ENCODE data around the gene RALGPS2.

The RALGPS2 gene, protein sequence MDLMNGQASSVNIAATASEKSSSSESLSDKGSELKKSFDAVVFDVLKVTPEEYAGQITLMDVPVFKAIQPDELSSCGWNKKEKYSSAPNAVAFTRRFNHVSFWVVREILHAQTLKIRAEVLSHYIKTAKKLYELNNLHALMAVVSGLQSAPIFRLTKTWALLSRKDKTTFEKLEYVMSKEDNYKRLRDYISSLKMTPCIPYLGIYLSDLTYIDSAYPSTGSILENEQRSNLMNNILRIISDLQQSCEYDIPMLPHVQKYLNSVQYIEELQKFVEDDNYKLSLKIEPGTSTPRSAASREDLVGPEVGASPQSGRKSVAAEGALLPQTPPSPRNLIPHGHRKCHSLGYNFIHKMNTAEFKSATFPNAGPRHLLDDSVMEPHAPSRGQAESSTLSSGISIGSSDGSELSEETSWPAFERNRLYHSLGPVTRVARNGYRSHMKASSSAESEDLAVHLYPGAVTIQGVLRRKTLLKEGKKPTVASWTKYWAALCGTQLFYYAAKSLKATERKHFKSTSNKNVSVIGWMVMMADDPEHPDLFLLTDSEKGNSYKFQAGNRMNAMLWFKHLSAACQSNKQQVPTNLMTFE

DNA sequence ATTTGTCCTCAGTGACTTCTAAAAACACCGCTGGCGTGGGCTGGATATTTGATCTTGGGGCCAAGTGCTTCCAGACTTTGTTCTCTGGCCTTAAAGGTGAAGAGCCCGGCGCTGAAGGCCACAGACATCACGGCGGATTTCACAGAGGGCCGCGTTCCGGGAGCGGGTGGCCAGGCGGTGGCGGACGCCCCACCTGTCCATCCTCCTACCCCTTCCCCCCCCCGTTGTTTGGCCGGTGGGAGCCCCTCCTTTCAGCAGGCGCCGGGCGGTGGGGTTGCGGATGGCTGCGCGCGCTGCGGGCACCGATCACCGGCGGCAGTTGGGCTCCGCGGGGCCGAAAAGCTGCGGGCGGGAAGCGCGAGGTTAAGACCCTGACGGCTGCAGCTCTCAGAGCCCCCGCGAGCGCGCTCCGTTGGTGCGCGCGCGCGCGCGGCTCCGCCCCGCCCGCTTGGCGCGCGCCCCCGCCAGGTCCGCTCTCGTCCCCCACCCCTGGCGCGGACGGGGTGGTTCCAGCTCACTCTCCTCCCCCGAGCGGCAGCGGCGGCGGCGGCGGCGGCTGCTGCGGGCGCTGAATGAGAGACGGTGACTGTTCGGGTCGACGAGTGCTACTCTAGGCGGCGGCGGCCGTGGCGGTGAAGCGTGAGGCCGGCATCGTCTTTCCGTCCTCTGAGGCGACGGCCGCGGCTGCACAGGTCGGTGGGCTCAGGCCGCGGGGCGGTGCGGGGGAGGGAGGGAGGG, at the start of gene RALGPS2:
RALGPS2 (plus strand) TSS at position 517 of the 738 bp plus-strand sequence. CDS start 51,521 bp downstream, outside the sequence.
- peak; percentile 61 for DNase-seq

DNA sequence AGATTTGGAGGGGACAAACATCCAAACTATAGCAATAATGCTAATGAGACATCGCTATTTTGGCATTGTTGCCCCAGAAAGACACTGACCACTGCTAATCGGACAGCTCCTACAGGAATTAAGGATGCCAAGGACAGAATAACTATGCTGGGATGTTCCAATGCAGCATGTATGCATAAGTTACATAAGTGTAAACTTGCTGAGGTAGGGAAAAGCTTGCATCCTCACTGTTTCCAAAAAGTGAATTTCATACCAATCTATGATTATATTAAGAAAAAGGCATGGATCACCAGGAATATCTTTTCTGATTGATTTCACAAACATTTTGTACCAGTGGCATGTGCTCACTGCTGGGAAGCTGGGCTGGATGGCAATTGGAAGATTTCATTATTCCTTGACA, 45.8 kb upstream of the RALGPS2 start:
- DNase-seq = no peak

DNA sequence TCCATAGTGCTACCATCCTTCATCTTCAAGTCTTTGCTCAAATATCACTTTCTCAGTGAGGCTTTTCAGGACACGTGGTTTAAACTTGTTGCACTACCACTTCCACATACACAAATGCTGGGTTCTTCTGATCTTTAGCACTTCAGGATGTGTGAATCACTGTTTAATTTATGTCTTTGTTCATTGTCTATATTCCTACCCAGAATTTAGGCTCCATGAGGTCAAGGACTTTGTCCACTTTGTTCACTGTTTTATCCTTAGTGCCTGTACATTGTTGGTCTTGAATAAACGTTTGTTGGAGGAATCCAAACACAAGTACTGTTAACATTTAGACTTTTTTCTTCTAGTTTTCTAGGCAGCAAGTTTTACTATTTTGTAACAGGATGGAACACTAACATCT, 42.6 kb upstream of the RALGPS2 start:
- no peak for DNase-seq

DNA sequence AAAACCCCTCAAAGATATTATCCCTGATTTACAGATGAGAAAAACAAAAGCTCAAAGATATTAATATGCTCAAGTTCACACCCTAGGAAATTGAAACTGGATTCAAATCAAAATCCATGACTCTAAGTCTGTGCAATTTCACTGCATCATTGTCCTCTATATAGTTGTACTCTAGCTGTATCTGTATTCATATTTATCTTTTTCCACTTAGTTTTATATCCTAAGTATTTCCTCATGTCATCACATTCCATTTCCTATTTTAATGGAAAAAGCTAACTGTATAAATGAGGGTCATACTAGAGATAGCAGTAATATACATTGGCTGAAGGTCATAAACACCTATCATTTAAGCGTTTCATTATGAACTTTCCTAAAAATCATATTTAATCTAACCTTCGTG, 42.2 kb upstream of the RALGPS2 start:
- no peak for DNase-seq

DNA sequence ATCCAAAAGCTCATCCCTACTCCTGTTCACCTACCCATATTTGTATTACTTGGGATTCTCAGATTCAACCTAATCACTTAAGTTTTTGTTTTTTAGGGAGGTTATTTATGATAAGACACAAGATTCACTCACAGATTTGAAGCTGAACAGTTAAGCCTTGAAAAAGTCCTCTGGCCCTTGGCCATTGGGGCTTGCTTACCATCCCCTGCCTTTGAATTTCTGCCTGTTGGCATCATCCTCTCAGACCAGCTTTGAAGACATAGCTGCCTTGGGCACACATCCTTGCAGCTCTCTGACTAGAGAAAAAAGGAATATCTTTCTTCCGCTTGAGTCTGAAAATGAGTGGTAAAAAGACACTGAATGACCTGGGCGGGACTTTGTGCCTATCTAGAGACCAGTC, 41.8 kb upstream of the RALGPS2 start:
- DNase-seq = no peak

DNA sequence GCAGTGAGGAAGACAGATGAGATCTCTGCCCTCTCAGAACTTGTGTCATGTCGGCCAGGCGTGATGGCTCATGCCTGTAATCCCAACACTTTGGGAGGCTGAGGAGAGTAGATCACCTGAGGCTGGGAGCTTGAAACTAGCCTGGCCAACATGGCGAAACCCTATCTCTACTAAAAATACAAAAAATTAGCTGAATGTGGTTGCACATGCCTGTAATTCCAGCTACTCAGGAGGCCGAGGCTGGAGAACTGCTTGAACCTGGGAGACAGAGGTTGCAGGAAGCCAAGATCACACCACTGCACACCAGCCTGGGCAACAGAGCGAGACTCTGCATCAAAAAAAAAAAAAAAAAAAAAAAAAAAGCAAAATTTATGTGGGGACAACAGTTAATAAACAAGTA, 40.9 kb upstream of the RALGPS2 start:
- no peak for DNase-seq

DNA sequence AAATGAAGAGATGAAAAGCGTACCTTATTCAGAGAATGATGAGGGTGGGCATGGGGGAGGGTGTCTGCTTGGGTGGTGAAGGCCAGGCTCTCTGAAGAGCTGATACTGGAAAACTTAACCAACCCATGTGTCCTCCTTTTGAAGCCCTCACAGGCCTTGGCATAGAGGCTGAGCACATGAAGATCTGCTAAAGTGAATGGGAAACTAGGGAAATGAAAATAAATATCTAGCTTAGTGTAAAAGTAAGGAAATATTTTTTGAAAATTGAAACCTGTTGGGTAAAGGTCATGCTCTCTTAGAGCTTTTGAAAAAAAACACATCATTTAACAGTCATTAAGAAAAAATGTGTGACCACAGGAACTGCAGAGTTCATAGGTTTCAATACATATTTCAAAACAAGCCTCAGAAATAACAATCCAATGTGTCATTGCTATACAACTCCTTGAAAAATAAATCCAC, 40.5 kb upstream of the RALGPS2 start:
- DNase-seq = no peak

DNA sequence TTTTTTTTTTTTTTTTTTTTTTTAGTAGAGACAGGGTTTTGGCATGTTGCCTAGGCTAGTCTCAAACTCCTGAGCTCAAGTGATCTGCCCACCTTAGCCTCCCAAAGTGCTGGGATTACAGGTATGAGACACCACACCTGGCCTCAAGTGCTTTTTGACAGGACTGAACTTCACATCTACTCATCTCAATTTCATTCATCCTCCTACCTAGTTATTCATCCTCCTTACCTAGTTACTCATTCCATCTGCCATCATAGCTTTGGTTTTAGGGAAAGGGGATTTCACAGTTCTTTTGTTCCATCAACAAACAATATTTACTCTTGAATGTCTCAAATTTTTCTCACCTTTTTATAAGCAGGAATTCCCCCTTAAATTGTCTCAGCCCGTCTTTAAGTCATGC, 38.6 kb upstream of the RALGPS2 start:
- no peak for DNase-seq

DNA sequence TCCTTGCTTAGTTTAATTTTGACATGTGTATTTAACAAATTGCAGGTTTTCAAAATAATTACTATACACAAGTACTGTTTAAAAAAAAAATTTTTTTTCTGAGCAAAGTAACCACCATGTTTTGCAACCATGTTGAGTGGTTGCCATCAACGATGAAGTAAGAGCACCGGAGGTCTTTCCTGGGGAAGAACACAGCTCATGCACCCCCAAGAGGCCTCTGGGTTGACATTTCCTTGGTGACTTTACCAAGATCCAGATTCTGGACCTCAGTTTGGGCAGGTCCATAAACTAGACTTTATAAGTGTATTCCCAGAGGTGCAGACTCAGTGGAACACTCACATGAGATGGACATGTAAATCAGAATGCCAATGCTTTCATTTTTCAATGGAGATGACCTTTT, 36.8 kb upstream of the RALGPS2 start:
- DNase-seq = no peak

DNA sequence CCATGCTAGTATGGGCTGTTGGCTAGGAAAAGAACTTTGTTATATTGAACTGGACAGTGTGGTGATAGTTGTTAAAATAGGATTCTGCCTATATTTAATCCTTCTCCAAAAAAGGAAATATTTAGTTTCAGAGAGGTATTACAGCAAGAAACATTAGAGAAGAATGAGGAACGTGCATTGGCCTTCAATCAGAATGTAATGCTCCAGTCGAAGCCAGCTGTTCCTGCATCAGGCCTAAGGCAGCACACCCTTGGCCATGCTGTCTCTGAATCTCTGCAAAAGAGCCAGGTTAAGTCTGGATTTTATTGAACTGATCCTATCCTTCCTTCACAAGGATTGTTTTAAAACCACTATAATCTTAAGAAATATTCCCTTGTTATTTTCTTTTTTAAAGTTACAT, 35.3 kb upstream of the RALGPS2 start:
- DNase-seq = no peak

DNA sequence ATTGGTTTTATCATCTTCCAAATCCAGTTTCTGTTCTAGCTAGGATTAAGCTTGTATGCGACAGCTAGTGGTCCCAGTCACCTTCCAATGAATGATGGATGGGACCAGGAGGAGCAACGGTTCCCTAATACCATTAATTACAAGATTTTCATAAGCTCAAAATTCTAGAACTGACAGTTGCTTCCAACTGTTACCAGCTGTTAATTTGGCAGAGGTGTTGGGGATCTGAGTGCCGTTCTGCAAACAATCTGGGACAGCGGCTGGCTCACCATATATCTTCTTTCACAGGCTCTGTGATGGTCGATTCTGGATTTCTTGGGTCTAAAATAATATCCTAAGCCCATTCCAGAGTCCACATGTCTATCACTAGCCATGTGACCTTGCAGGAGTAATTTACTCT, 34.5 kb upstream of the RALGPS2 start:
- DNase-seq = no peak

DNA sequence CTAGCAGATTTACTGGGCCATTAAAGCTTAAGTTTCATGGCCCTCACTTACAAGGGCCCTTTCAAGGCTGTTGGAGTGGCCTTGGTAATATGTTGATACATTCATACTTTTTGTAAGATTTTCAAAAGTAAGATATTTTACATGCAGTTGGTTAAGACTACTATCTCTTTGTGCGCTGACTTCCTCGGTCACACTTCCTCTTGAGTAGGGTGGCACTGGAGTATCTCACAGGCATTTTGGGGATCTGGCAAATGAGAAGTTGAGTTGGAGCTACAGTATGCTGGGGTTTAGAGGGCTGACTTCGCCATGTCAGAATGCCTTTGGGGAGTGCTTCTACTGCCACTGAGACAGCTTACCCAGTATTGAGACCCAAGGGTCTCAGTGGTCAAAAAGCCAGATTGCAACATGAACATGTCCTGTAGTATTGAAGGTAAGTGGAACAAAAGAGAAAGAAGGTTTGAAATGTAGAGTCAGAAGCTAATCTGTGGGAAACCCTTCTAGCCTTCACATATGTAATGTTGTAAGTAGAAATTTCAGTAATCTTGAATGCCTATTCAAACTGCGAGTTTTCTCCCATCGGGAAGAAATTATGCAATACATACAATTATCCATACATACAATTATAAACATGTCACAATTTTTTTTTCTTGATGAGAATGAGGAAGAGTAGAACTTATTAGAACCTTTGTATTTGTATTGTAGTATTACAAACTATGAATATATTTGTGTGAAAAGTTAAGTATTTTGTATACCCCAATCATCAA, 32.3 kb upstream of the RALGPS2 start:
- no peak for DNase-seq

DNA sequence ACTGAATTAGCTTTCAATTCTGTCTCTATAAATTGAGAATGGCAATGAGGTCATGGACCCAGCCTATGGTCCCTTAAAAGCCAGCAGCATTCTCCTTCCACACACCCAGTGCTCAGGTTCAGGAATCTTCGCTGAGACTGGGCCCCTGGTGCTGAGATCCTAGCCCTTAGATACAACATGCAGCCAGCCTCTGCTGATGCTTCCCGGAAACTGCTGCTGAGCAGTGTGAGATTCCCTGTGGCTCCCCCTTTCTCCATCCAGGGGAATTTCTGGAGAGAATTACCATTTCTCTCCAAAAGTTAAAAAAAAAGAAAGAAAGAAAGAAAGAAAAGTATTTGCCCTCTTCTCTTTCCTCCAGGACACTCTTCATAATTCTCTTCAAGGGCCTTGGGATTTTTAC, 31.7 kb upstream of the RALGPS2 start:
- no peak for DNase-seq

DNA sequence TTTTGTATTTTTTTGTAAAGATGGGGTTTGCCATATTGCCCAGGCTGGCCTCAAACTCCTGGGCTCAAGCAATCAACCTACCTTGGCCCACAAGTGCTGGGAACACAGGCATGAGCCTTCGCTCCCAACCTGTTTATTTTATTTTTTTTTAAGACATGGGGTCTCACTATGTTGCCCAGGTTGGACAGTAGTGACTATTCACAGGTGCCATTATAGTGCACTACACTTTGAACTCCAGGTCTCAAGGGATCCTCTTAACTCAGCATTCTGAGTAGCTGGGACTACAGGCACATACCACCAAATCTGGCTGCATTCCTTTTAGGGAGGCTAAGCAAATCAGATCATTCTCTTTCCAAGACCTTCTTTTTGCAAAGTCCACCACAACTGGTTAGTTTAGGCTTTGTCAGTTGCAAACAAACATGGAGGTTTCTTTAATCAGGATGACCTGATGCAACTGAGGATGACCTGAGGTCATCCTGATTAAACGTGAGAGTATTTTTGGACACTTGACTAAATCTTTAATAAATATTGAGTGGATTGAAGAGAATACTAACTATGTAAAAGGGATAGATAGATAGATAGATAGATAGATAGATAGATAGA, 30.0 kb upstream of the RALGPS2 start:
- no peak for DNase-seq

DNA sequence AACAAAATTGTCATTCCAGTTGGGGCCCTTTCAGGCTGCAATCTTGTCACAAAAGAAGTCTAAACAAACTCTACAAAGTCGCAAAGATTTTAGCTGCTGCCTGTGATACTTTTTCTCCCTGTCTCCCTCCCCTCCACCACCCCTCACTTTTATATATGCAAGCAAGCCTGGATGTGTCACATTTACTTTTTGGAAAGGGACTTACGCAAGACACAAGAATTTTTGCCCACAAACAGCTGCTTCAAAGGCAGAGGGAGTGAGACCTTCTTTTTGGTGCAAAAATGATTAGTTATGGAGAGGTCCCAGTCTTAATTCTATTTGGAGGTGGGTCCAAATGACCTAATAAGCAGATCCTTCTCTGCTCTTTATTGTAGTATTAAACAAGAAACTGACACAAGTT, 22.9 kb upstream of the RALGPS2 start:
- DNase-seq = no peak

DNA sequence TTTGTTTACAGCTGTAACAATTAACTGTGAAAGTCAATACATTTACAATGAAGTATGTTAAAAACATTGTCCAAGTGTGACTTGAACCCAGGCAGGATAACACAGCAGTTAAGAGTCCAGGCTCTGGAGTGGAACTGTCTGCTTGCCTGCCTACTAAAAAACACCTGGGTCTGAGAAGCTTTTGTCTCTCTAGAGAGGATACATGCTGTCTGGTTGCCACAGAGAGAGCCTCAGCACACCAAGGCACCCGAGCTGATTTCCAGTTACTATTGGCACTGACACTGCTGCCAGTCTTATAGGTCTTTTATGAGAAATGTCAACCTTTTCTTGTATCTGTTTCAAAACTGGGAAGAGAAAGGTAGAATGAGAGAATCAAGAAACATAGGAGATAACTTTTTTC, 20.2 kb upstream of the RALGPS2 start:
- no peak for DNase-seq

DNA sequence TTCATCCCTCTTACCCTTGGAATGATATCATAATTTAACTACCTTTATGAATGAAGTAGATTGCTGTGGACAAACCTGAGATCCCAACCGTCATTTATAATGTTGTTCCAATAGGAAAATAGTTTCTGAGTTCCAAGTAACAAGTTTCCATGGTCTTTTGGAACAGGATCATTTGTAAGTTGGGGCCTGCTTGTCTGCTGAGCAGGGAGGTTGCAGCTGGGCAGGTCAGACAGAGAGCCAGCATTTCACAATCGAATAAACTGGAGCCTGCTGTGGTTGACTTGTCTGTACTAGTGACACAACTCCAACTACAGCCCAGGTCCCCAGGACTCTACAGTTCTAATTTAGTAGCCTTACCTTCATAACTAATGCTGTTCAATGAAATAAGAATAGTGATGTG, 18.6 kb upstream of the RALGPS2 start:
- no peak for DNase-seq

DNA sequence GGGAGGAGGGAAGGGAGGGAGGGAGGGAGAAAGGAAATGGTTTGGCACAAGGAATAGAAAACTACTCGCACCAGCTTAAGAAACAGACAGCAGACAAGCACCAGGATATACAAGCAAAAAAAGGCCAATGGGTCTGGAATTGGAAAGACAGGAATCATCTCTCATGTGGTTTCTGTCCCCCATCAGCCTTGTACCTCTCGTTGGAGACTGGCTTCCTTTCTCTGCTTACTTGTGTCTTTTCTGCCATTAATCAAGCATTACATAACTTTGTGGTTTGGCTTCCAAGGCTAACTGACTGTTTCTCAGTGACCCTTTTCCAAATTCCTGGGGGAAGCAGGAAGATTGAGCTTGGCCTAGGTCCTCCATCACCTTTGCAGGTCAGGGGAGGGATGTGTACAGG, 11.8 kb upstream of the RALGPS2 start:
- no peak for DNase-seq

DNA sequence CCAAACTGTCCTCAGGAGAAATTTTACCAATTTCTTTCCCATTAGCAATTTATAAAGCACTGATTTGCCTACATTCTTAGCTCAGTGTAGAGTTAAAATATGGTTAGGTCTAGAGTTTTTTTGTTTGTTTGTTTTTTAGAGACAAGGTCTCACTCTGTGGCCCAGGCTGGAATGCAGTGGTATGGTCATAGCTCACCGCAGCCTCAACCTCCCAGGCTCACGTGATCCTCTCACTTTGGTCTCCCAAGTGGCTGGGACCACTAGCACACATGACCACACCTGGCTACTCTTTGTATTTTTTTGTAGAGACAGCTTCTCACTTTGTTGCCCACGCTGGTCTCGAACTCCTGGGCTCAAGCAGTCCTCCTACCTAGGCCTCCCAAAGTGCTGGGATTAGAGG, 10.6 kb upstream of the RALGPS2 start:
- DNase-seq = no peak

DNA sequence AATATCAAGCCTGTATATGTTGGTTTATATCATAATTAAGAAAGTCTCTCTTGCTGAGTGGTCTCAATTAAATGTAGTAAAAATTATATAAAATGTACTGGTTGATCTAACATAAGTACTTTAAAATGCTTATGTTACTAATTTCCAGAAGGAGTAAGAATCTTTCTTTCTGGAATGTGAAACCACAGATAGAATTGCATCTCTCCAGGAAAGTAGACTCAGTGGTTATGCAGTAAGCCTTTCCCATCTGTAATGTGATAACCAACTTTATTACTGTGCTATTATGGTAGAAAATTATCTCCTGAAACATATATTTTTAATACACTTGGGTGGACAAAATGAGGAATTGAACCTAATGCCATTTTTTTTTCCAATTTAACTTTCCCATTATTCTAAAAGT, 8.9 kb upstream of the RALGPS2 start:
- DNase-seq = no peak

DNA sequence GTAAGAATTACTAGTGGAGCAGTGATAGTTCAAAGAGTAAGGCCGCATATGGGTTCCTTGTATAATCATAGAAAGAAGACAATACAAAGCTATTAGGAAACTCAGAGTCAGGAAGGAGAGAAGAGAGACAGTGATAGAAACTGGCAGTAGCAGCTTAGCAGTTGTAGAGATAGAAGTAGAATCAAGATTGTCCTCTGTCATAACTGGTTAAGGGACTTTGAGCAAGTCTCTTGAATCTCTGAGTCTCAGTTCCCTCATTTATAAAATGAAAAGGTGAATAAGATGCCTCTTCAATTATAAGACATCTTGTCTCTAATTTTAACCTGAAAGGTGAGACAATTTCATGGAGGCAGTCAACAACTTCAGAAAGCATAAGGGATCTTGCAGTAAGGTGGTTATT, 6.5 kb upstream of the RALGPS2 start:
- DNase-seq = no peak

DNA sequence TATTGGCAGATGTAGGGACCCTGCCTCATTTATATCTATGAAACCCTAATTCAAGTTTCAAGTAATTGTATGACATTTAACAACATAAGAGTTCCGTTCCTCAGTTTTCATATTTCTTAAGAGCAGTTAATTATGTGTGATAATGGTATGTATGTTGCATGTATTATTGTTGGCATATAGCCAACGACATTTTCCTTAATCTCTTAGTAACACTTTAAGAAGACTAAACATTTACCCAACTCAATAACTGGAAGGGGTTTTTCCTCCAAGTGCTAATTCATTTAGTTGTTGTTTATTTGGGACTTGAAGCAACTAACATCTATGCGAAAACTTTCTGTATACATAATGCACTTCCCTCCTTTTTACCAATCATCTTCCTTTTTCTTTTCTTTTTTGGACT, 1.5 kb upstream of the RALGPS2 start:
- no peak for DNase-seq

DNA sequence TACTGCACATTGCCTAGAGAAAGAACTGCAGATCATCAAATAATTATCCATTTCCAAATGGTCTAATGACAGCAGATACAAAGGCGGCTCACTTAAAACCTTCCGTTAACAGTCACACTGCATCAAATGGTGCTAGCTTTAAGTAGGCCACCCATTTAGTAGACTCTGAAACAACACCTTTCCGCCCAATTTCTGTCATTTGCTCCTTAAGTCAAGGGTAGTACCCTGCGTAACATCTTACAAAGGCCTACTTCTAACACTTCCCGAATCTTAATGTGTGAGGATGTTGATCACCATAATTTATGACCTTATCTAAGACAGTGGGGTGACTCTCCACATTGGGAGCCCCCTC, 692 bp upstream of the RALGPS2 start:
- no peak for DNase-seq
